Measurements from ENCODE around the gene TMEM26. TPM values are rescaled to one million over a fixed set of nuclear protein-coding genes. Genes with fewer than 3 reads are reported as not detected.

TMEM26 gene
- not detected for polyA plus RNA-seq (2013)

DNA sequence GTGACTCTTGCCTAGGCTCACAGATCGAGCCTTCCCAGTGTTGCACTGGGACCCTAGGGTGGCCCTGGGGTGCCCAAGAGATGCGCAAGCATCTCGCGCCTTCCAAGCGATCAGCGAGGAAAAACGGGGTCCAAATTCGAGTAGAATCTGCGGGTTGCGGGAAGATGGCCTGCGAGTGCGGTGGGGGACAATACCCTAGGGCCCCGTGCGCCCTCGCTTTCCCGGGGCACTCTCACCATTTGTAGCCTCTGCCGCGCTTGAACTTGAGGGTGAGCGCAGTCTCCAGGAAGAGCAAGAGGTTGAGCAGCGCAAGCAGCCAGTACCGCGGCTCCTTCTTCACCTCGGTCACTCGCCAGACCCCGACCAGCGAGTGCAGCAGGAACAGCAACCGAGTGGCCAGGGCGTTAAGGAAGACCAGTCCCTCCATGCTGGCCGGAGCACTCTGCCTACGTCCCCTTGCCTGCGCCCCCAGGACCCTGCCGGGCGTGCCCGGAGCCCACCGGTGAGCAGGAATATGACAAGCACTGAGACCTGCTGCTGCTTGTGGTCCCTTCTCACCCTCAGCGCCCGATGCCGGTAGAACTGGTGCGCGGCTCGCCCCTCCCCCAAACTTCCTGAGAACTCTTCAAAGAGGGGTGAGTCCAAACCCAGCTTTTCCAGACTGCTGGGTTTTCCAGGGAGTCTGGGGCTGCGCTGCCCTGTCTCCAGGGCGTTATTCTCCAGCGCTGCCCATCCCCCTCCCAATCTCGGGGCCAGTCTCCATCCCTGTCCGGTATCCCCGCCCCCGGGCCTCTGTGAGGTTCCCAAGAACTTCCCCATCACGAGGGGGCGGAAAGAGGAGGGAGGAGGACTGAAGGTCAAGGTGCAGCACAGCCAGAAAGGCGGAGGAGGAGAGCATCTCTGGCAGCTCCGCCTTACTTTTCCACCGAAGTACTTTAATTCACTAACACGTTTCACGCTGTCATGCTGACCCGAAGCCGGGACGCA lies at the start of gene TMEM26:
Gene TMEM26 (minus strand): TSS at position 727 of the 987 bp plus-strand sequence. CDS start 300 bp downstream, at position 427.
- ChIA-PET CTCF (no interaction called here), POLR2A (no interaction called here)
- no peak within 1 kb of the TSS for H3K27ac ChIP-seq (ENCODE audit: insufficient read depth in 1 of 2, low read depth in 1 of 2, low read length in 2 of 2, poor library complexity in 1 of 2, severe bottlenecking in 2 of 2)
- H3K9me3 ChIP-seq (ENCODE audit: control extremely low read depth in 1 of 5, control insufficient read depth in 4 of 5, insufficient read depth in 2 of 5, low read depth in 1 of 5, low read length in 4 of 5): no peaks in the 10 kb centered on the region
- WGBS (ENCODE audit: insufficient coverage): 1% methylated on average over 43 of the region's 58 CpGs
- no peaks in the 10 kb centered on the region for H3K36me3 ChIP-seq (ENCODE audit: control insufficient read depth in 4 of 4, insufficient read depth in 4 of 4, low read length in 3 of 4)
- peaks cover 0 to 18% (median 16%) of the 10 kb centered on the region in 4 experiments for H3K4me1 ChIP-seq (ENCODE audit: control extremely low read depth in 1 of 4, control insufficient read depth in 4 of 4, insufficient read depth in 4 of 4, low read length in 3 of 4)
- H3K4me3 ChIP-seq (ENCODE audit: control insufficient read depth in 1 of 7, extremely low read depth in 1 of 7, insufficient read depth in 4 of 7, low read depth in 2 of 7, low read length in 6 of 7): peak within 1 kb of the TSS in 6 of 7 experiments; percentile 49 to 78 (median 68)
- H3K27me3 ChIP-seq (replicated peaks in 2 of 5; ENCODE audit: control insufficient read depth in 4 of 5, insufficient read depth in 5 of 5, low read length in 4 of 5): peaks cover 5 to 40% (median 19%) of the 10 kb centered on the region in 5 experiments
- DNase-seq: peak; percentile 7 to 48 (median 32)

DNA sequence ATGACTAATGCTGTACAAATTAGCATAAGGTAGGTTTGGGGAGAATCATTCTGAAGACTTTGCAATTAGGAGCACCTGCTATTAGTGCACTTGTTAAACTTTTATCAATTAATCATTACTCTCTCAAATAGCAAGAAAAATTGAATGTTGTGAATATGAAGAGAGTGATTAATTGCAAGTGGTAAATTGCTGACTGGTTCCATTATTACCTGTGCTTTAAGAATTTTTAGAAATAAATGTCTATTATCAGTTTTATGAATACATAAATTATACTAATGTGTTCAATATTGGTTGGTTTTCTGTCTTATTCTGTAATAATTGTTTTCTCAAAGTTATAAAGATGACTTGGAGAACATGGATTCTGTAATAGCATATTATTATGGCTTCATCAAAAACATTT lies 47.3 kb upstream of the TMEM26 start:
- POLR2A ChIA-PET: no interaction called here
- Histone ChIP-seq H3K9me3 (ENCODE audit: control extremely low read depth in 1 of 5, control insufficient read depth in 4 of 5, insufficient read depth in 2 of 5, low read depth in 1 of 5, low read length in 4 of 5) (no peaks in the 10 kb centered on the region), H3K4me3 (ENCODE audit: control insufficient read depth in 1 of 7, extremely low read depth in 1 of 7, insufficient read depth in 4 of 7, low read depth in 2 of 7, low read length in 6 of 7) (no peak overlapping the region), H3K27me3 (replicated peaks in 2 of 5; ENCODE audit: control insufficient read depth in 4 of 5, insufficient read depth in 5 of 5, low read length in 4 of 5) (no peaks in the 10 kb centered on the region), H3K27ac (ENCODE audit: insufficient read depth in 1 of 2, low read depth in 1 of 2, low read length in 2 of 2, poor library complexity in 1 of 2, severe bottlenecking in 2 of 2) (no peak overlapping the region), H3K4me1 (ENCODE audit: control extremely low read depth in 1 of 4, control insufficient read depth in 4 of 4, insufficient read depth in 4 of 4, low read length in 3 of 4) (no peaks in the 10 kb centered on the region), H3K36me3 (ENCODE audit: control insufficient read depth in 4 of 4, insufficient read depth in 4 of 4, low read length in 3 of 4) (no peaks in the 10 kb centered on the region)
- DNase-seq: no peak
- CTCF ChIA-PET: no interaction called here

DNA sequence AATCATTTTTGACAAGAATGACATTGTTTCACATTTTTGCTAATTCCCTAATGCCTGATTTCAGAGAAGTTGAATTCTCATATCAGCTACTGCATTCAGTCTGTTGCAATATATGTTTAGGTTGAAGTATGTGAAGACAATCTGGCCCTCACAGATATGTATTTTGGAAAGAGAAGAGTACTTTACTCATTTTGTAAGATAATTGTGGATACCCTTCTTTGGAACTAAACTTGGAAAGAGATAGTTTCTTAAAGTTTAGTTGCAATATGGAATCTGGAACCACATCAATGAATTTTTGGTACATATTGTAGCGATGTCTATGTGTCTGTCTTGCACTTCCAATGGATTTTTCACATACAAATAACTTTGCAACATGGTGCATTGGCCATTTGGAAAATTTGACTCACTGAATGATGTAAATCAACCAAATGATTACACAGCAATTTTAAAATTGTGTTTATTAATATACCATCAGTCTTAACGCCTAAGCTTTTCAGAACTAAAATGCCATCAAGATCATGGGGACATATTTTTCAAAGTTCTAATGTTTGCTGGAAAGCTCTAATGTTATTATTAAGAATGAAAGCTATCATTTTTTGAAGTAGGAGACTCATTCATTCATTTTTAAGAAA lies 39.3 kb upstream of the TMEM26 start:
- Histone ChIP-seq H3K27ac (ENCODE audit: insufficient read depth in 1 of 2, low read depth in 1 of 2, low read length in 2 of 2, poor library complexity in 1 of 2, severe bottlenecking in 2 of 2) (no peak overlapping the region), H3K9me3 (ENCODE audit: control extremely low read depth in 1 of 5, control insufficient read depth in 4 of 5, insufficient read depth in 2 of 5, low read depth in 1 of 5, low read length in 4 of 5) (no peaks in the 10 kb centered on the region), H3K36me3 (ENCODE audit: control insufficient read depth in 4 of 4, insufficient read depth in 4 of 4, low read length in 3 of 4) (no peaks in the 10 kb centered on the region), H3K4me1 (ENCODE audit: control extremely low read depth in 1 of 4, control insufficient read depth in 4 of 4, insufficient read depth in 4 of 4, low read length in 3 of 4) (no peaks in the 10 kb centered on the region), H3K27me3 (replicated peaks in 2 of 5; ENCODE audit: control insufficient read depth in 4 of 5, insufficient read depth in 5 of 5, low read length in 4 of 5) (no peaks in the 10 kb centered on the region), H3K4me3 (ENCODE audit: control insufficient read depth in 1 of 7, extremely low read depth in 1 of 7, insufficient read depth in 4 of 7, low read depth in 2 of 7, low read length in 6 of 7) (no peak overlapping the region)
- WGBS (ENCODE audit: insufficient coverage): no CpG with 5 or more reads among the region's 2 CpGs
- no peak for DNase-seq
- ChIA-PET CTCF (no interaction called here), POLR2A (no interaction called here)

GRCh38 chr10:61487506-61487905 lies 34.3 kb upstream of the TMEM26 start:
- H3K9me3 ChIP-seq (ENCODE audit: control extremely low read depth in 1 of 5, control insufficient read depth in 4 of 5, insufficient read depth in 2 of 5, low read depth in 1 of 5, low read length in 4 of 5): no peaks in the 10 kb centered on the region
- no peak for DNase-seq
- H3K27ac ChIP-seq (ENCODE audit: insufficient read depth in 1 of 2, low read depth in 1 of 2, low read length in 2 of 2, poor library complexity in 1 of 2, severe bottlenecking in 2 of 2): no peak overlapping the region
- ChIA-PET CTCF (no interaction called here), POLR2A (no interaction called here)
- peaks cover 0 to 3% (median 0%) of the 10 kb centered on the region in 4 experiments for H3K4me1 ChIP-seq (ENCODE audit: control extremely low read depth in 1 of 4, control insufficient read depth in 4 of 4, insufficient read depth in 4 of 4, low read length in 3 of 4)
- WGBS (ENCODE audit: insufficient coverage): 74% methylated on average over 4 of the region's 5 CpGs
- no peaks in the 10 kb centered on the region for H3K36me3 ChIP-seq (ENCODE audit: control insufficient read depth in 4 of 4, insufficient read depth in 4 of 4, low read length in 3 of 4)
- no peaks in the 10 kb centered on the region for H3K27me3 ChIP-seq (replicated peaks in 2 of 5; ENCODE audit: control insufficient read depth in 4 of 5, insufficient read depth in 5 of 5, low read length in 4 of 5)
- no peak overlapping the region for H3K4me3 ChIP-seq (ENCODE audit: control insufficient read depth in 1 of 7, extremely low read depth in 1 of 7, insufficient read depth in 4 of 7, low read depth in 2 of 7, low read length in 6 of 7)

- CTCF ChIA-PET: no interaction called here
- Histone ChIP-seq H3K27me3 (replicated peaks in 2 of 5; ENCODE audit: control insufficient read depth in 4 of 5, insufficient read depth in 5 of 5, low read length in 4 of 5) (no peaks in the 10 kb centered on the region), H3K4me3 (ENCODE audit: control insufficient read depth in 1 of 7, extremely low read depth in 1 of 7, insufficient read depth in 4 of 7, low read depth in 2 of 7, low read length in 6 of 7) (no peak overlapping the region), H3K4me1 (ENCODE audit: control extremely low read depth in 1 of 4, control insufficient read depth in 4 of 4, insufficient read depth in 4 of 4, low read length in 3 of 4) (peaks cover 0 to 3% (median 0%) of the 10 kb centered on the region in 4 experiments), H3K9me3 (ENCODE audit: control extremely low read depth in 1 of 5, control insufficient read depth in 4 of 5, insufficient read depth in 2 of 5, low read depth in 1 of 5, low read length in 4 of 5) (no peaks in the 10 kb centered on the region), H3K27ac (ENCODE audit: insufficient read depth in 1 of 2, low read depth in 1 of 2, low read length in 2 of 2, poor library complexity in 1 of 2, severe bottlenecking in 2 of 2) (no peak overlapping the region), H3K36me3 (ENCODE audit: control insufficient read depth in 4 of 4, insufficient read depth in 4 of 4, low read length in 3 of 4) (no peaks in the 10 kb centered on the region)
- POLR2A ChIA-PET: no interaction called here
- DNase-seq: peak; percentile 1 to 49 (median 48)
- no CpG with 5 or more reads among the region's 2 CpGs for WGBS (ENCODE audit: insufficient coverage)
These were observed 33.7 kb upstream of the TMEM26 start for GRCh38 chr10:61486738-61487396.

DNA sequence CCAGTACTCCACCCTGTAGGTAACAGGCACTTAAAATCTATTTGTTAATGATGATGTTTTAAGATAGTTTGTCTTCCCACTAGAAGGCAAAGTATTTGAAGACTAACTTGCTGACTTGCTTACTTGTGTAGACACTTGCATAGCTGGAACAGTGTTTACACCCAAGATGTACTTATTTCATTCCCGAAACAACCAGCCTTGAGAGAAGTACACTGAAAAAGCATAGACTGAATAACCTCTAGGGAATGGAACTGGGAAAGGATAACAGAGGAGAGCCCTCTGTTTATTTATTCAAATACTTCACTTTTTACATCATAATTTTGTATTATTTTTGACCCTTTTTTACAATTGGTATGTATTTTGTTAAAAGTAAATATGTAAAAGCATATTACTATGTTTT lies 33.1 kb upstream of the TMEM26 start:
- Histone ChIP-seq H3K4me1 (ENCODE audit: control extremely low read depth in 1 of 4, control insufficient read depth in 4 of 4, insufficient read depth in 4 of 4, low read length in 3 of 4) (peaks cover 0 to 3% (median 0%) of the 10 kb centered on the region in 4 experiments), H3K27ac (ENCODE audit: insufficient read depth in 1 of 2, low read depth in 1 of 2, low read length in 2 of 2, poor library complexity in 1 of 2, severe bottlenecking in 2 of 2) (no peak overlapping the region), H3K4me3 (ENCODE audit: control insufficient read depth in 1 of 7, extremely low read depth in 1 of 7, insufficient read depth in 4 of 7, low read depth in 2 of 7, low read length in 6 of 7) (no peak overlapping the region), H3K9me3 (ENCODE audit: control extremely low read depth in 1 of 5, control insufficient read depth in 4 of 5, insufficient read depth in 2 of 5, low read depth in 1 of 5, low read length in 4 of 5) (no peaks in the 10 kb centered on the region), H3K27me3 (replicated peaks in 2 of 5; ENCODE audit: control insufficient read depth in 4 of 5, insufficient read depth in 5 of 5, low read length in 4 of 5) (no peaks in the 10 kb centered on the region), H3K36me3 (ENCODE audit: control insufficient read depth in 4 of 4, insufficient read depth in 4 of 4, low read length in 3 of 4) (no peaks in the 10 kb centered on the region)
- no peak for DNase-seq
- CTCF ChIA-PET: no interaction called here
- 100% methylated on average over 1 of the region's 1 CpG for WGBS (ENCODE audit: insufficient coverage)
- POLR2A ChIA-PET: no interaction called here

DNA sequence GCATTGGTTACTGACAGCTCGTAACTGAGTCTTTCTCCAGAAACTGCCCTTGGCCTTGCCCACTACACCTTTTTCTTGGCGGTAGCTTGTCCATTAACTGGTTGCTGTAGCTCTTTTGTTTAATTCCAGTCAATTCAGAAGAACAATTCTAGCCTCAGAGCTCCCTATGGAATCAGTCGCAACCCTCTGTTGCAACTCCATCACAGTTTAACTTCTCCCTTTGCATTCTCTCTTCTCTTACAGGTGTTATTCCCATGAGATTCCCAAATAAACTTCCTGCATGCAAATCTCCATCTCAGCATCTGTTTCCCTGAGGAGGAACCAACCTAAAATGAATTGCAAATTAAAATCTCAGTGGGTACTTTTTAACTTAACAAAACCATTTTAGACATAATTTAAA lies 28.4 kb upstream of the TMEM26 start:
- CTCF ChIA-PET: no interaction called here
- POLR2A ChIA-PET: no interaction called here

More for the DNA sequence above, 28.4 kb upstream of the TMEM26 start:
- no peak for DNase-seq
- no peaks in the 10 kb centered on the region for H3K27me3 ChIP-seq (replicated peaks in 2 of 5; ENCODE audit: control insufficient read depth in 4 of 5, insufficient read depth in 5 of 5, low read length in 4 of 5)
- no peaks in the 10 kb centered on the region for H3K36me3 ChIP-seq (ENCODE audit: control insufficient read depth in 4 of 4, insufficient read depth in 4 of 4, low read length in 3 of 4)
- H3K4me3 ChIP-seq (ENCODE audit: control insufficient read depth in 1 of 7, extremely low read depth in 1 of 7, insufficient read depth in 4 of 7, low read depth in 2 of 7, low read length in 6 of 7): no peak overlapping the region
- H3K9me3 ChIP-seq (ENCODE audit: control extremely low read depth in 1 of 5, control insufficient read depth in 4 of 5, insufficient read depth in 2 of 5, low read depth in 1 of 5, low read length in 4 of 5): no peaks in the 10 kb centered on the region
- WGBS (ENCODE audit: insufficient coverage): 100% methylated on average over 3 of the region's 3 CpGs
- no peak overlapping the region for H3K27ac ChIP-seq (ENCODE audit: insufficient read depth in 1 of 2, low read depth in 1 of 2, low read length in 2 of 2, poor library complexity in 1 of 2, severe bottlenecking in 2 of 2)
- H3K4me1 ChIP-seq (ENCODE audit: control extremely low read depth in 1 of 4, control insufficient read depth in 4 of 4, insufficient read depth in 4 of 4, low read length in 3 of 4): peaks cover 0 to under 1% (median 0%) of the 10 kb centered on the region in 4 experiments

Data from common myeloid progenitor, CD34-positive (primary cell).